NCI-H774 (cell line): Measurements from ENCODE around the gene NR2F6.
"Not testable (repeated sequence)": the region's sequence is repeated elsewhere in the genome, so short reads cannot be mapped to it uniquely, and the experiment has no call there.

ENCODE experiments used
- DNase-seq: peaks from one replicate; lab custom pipeline; 2025; lab: John Stamatoyannopoulos, UW

The NR2F6 gene

GRCh38 chr19:17210296-17210695 is 35.4 kb downstream of the NR2F6 start:
- DNase-seq, result no peak

GRCh38 chr19:17209126-17210036 is 36.3 kb downstream of the NR2F6 start:
- peak; percentile 17 for DNase-seq

GRCh38 chr19:17206736-17207581 is 38.8 kb downstream of the NR2F6 start:
- no peak for DNase-seq

- DNase-seq, result no peak
These were observed 40.2 kb downstream of the NR2F6 start for GRCh38 chr19:17205237-17206140.

GRCh38 chr19:17202713-17203112 is 43.0 kb downstream of the NR2F6 start:
- DNase-seq, result no peak

GRCh38 chr19:17202249-17202648 is 43.5 kb downstream of the NR2F6 start:
- no peak for DNase-seq

GRCh38 chr19:17200408-17201079 is 45.2 kb downstream of the NR2F6 start:
- DNase-seq, result no peak

- no peak for DNase-seq
These were observed 48.1 kb downstream of the NR2F6 start for GRCh38 chr19:17197666-17198065.

- no peak for DNase-seq
These were observed 49.1 kb downstream of the NR2F6 start for GRCh38 chr19:17196610-17197009.

GRCh38 chr19:17195106-17195505 is 50.6 kb downstream of the NR2F6 start:
- DNase-seq, result no peak

GRCh38 chr19:17194608-17195007 is 51.1 kb downstream of the NR2F6 start:
- DNase-seq, result no peak

- DNase-seq, result no peak
These were observed 53.0 kb downstream of the NR2F6 start for GRCh38 chr19:17192751-17193150.

GRCh38 chr19:17191736-17192135 is 54.0 kb downstream of the NR2F6 start:
- DNase-seq, result not testable (repeated sequence)

- DNase-seq, result no peak
These were observed 60.1 kb downstream of the NR2F6 start for GRCh38 chr19:17185590-17185989.

- no peak for DNase-seq
These were observed 61.3 kb downstream of the NR2F6 start for GRCh38 chr19:17184371-17184841.

GRCh38 chr19:17183858-17184321 is 61.8 kb downstream of the NR2F6 start:
- DNase-seq, result no peak

- no peak for DNase-seq
These were observed 62.4 kb downstream of the NR2F6 start for GRCh38 chr19:17183271-17183761.
